GM21723 (cell line): ENCODE measurements around the gene PEAK1.

Experiments
- ATAC-seq: cut with Tn5 transposase; IDR thresholded peaks from one replicate; pipeline ENCODE4 v1.9.1; 2021; ENCODE audit warnings: mild to moderate bottlenecking, moderate library complexity; ENCODE audit not compliant: unreplicated experiment

Gene PEAK1

GRCh38 chr15:77068633-77069032 is 351.3 kb downstream of the PEAK1 start:
- ATAC-seq: no peak

DNA sequence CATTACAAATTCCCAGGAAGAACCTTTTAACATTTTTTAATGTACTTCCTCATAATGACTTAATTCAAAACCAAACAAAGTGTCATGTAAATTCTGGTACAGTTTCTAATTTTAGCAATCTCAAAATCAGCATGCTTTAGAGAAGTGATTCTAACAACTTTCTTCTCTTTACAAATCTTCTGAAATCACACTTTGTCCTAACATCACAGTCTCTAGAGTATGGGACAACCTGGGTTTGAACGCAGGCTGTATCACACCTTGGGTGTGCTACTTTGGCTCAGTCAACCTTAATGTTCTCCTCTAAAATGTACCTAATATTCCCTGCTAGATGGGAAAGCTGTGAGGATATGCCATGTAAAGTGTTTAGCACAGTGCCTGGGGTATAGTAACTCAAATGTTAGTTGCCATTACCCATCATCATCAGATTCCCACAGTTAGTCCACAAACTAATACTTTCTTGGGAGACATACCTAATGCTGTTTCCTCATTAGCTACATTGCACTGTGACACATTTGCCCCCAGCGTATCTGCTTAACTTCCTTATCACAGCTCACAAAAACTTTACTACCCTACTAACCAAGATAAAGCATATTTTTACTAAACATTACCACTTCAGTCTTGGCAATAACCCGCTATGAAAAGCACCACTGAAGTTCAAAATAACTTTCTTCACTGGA is 352.1 kb downstream of the PEAK1 start:
- no peak for ATAC-seq

DNA sequence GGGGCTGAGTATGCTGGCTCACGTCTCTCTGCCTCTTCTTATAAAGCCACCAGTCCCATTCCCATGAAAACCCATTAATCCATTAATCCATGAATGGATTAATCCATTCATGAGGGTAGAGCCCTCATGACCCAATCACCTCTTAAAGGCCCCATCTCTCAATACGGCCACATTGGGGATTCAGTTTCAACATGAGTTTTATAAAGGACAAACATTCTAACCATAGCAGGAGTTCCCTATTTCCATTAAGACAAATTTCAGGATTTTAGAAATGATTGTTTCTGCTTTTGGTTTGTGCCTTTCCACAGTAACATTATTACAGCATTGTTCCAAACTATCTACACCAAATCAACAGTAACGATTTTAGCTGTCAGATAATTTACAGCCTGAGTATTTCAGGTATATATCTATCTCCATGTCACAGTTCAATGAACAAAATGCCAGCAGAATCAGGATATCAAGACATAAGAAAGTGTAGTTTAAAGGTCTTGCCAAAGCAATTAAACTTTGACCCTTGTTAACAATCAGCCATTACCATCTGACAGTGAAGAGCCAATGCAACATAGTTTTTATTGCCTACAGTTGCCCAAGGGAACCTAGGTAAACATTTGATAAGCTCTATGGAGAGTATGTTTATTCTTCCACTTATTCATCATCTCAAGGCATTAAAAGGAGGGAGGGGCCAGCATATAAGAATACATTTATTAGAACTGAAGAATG is 352.8 kb downstream of the PEAK1 start:
- ATAC-seq: no peak

DNA sequence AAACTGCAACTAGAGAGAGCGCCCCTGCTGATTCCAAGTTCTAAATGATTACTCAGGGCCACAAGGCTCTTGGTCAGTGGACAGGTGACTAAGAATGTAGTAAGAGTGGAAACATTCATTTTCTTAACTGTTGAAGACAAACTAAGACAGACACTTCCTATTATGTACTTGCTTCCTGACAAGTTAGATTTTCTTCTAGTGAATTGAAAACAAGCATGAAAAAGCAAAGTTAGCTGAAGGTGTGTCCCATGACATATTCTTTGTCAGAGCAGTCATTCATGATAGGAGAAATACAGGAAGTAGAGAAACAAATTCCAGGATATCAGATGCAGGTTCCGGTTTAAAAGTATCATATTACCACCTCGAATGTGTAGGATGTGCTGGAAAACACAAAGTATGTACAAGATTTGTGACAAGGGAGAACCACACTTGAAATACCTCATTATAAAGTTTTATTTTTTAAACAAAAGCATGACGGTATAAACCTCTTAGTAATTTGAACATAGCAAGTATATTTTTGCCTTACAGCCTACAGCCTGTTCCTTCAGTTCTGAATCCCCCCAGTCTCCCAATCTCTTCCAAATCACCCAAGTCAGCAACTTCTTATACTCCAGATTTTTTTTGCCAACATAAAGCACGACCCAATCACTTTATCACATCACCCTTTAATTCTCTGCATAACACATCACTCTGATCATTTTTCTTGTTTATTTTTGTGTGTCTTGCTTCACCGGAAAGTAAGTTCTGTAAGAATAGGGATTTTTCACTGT is 355.2 kb downstream of the PEAK1 start:
- ATAC-seq: no peak

- no peak for ATAC-seq
Measured at GRCh38 chr15:77064063-77064462, 355.8 kb downstream of the PEAK1 start.

DNA sequence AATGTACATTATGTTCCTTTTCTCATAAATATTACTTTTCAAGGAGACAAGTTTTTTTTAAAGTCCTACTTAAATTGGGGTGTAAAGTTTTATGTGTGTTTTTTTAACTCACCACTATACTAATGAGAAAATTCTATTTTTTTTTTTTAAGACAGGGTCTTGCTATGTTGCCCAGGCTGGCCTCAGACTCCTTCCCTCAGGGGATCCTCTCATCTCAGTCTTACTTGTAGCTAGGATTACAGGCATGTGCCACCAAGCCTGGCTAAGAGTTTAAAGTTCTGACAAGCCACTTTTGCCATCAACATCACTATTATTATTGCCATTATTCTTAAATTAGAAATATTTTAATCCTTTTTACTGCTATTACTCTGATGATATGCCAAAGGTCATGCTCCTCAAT is 356.7 kb downstream of the PEAK1 start:
- ATAC-seq: no peak

DNA sequence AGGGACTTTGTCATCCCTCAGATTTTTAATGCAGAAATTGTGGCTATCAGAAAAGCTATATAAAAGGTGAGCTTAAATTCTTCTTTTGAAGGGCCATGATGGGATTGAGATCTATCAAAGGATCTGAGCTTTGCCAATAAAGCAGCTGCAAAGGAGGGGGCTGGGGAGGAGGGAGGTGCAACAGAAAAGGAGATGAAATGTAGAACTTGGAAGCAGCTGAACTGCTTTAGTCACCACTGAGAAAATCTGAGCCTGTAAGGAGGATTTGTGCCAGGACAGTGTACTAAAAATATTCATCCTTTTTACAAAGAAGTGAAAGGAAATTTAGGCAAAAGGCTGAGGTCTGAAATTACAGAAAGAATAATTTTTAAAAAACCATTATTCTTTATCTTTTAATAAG is 359.4 kb downstream of the PEAK1 start:
- ATAC-seq: no peak

GRCh38 chr15:77059786-77060361 is 360.0 kb downstream of the PEAK1 start:
- peak; percentile 73 for ATAC-seq

DNA sequence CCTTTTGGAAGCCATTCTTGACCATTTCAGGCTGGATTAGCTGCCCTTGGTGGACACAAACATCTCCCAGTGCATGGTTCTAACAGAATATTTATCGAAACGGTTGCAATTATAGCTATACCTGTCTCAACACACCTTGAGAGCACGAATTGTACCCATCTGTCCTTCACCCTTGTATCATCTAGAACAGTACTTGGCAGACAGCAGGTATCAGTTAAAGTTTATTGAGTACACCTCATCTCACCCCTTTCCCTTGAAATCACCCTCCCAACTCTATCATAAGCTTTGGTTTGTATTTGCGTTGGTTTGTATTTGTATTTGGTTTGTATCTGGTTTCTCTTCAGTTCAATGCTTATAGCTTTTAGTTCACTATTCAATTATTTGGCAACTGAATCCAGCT is 361.4 kb downstream of the PEAK1 start:
- ATAC-seq: no peak

DNA sequence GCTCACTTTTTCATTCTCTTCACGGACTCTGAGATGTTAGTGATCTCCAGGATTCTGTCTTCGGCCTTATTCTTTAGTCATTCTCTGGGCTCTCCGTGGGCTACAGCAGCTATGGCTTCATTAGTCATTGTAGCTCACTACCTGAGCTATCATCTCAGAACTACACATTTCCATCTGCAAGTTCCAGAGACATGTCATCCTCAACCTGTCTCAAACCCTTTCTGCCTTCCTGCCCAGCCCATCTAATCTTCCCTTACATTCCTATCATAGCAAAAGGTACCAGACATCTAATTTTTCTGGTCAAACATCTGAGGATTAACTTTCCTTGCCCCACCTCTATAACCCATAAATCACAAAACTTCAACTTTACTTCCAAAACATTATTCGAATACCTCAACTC is 362.2 kb downstream of the PEAK1 start:
- ATAC-seq: no peak

DNA sequence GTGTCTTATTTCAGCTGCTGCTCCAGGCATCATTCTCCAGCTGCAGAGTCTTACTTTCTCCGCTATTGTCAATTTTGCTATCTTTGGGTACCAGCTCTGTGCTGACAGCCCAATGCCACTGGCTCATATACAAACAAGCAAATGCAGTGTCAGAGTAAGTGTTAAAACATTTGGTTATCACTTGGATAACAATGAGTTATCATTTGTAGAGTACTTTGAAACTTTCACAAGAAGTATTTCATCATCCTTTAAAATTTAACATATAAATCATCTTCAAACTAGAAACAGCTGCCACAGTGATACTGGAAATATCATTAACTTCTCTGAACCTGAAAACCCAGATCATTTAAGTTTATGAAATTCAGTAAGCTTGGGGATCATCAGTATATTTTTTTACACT is 362.8 kb downstream of the PEAK1 start:
- no peak for ATAC-seq

DNA sequence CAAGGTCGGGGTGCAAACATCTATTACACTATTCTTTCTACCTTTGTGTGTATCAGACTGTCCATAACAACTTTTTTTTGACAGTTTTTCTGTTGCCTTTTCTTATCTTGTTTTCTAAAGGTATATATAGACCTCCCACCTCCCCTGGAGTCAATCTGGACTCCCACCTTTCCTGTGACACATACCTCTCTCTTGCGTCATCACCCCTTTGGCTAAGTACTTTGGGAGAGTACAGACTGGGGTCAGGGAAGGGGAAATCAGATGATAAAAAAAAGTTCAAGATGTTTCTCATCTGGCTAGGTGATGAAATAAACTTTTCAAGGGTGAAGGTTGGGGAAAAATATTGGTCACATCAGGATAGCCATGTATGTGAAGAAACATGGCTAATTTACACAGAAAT is 366.2 kb downstream of the PEAK1 start:
- ATAC-seq: no peak

DNA sequence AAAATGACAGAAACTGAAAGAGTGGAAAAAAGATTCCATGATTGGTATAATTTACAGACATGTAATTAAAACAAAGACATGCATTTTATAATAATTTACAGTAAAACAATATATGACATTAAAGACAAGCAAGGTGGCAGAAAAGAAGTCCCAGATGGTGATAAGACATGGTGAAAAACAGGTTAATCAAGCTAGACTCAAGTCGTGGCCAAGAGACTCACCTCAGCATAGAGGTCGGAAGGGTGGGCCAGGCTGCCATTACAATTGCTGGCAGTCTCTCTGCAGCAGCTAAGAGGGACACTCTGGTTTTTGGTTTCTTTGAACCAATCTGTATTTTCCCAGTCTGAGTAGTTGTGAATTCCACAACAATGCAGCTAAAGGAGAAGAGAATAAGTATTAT is 367.3 kb downstream of the PEAK1 start:
- ATAC-seq: no peak
